GM10266 (cell line): ENCODE results near the gene RNF144A.

Experiments used
- DNase-seq: peaks from one replicate; pipeline ENCODE4 v3.0.0; 2012; ENCODE audit errors: extremely low spot score
- TF ChIP-seq, protein P1 (sequence below): IDR thresholded peaks from 2 replicates; pipeline ENCODE4 v1.5.1; 2012; ENCODE audit warnings: mild to moderate bottlenecking, low read depth; ENCODE audit not compliant: control insufficient read depth, insufficient read depth; ENCODE audit errors: missing control alignments

Gene RNF144A

GRCh38 chr2:6943523-6943922 is 26.3 kb downstream of the RNF144A start:
- TF ChIP-seq, protein P1, sequence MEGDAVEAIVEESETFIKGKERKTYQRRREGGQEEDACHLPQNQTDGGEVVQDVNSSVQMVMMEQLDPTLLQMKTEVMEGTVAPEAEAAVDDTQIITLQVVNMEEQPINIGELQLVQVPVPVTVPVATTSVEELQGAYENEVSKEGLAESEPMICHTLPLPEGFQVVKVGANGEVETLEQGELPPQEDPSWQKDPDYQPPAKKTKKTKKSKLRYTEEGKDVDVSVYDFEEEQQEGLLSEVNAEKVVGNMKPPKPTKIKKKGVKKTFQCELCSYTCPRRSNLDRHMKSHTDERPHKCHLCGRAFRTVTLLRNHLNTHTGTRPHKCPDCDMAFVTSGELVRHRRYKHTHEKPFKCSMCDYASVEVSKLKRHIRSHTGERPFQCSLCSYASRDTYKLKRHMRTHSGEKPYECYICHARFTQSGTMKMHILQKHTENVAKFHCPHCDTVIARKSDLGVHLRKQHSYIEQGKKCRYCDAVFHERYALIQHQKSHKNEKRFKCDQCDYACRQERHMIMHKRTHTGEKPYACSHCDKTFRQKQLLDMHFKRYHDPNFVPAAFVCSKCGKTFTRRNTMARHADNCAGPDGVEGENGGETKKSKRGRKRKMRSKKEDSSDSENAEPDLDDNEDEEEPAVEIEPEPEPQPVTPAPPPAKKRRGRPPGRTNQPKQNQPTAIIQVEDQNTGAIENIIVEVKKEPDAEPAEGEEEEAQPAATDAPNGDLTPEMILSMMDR = no peak
- no peak for DNase-seq

- TF ChIP-seq, protein P1 = no peak
- DNase-seq = no peak
Measured at GRCh38 chr2:6943971-6944370, 26.8 kb downstream of the RNF144A start.

- TF ChIP-seq, protein P1 = no peak
- no peak for DNase-seq
Measured at GRCh38 chr2:6944555-6944954, 27.3 kb downstream of the RNF144A start.

GRCh38 chr2:6945087-6945813 is 28.0 kb downstream of the RNF144A start:
- TF ChIP-seq, protein P1 = no peak
- DNase-seq = peak; percentile 58

GRCh38 chr2:6945821-6946220 is 28.6 kb downstream of the RNF144A start:
- TF ChIP-seq, protein P1 = no peak

GRCh38 chr2:6946722-6947121 is 29.5 kb downstream of the RNF144A start:
- TF ChIP-seq, protein P1 = no peak
- DNase-seq = no peak

More at GRCh38 chr2:6945821-6946220, 28.6 kb downstream of the RNF144A start:
- no peak for DNase-seq

DNA sequence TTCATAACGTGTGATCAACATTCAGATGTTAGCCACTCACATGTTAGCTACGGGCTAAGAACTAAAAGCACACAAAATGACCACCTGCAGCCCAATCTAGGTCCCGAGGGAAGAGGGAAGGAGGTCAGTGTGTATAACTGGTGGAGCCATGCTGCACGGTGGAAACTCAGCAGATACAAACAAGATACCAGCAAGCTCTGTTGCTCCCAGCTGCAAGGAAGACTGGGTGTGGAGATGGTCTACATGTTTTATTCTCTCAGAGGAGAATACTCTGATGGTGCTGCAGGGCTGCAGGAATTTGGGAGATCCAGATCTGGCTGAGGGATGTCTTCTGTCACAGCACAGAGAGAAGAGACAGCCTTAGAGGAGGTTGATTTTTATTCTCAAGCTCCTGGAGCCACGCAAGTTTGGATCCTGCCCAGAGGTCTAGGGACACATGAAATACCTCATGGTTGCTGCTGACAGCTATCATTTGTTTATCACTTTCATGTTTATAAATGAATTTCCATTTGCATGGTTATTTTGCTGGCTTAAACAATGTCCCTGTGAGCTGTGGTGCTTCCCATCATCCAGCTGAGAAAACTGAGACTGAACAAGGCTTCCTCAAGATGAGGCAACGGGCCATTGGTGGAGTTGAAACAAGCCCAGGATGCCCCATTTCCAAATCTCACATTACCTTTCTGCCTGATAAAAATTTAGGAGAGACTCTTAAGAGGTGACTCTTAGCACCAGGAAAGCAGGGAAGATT is 30.9 kb downstream of the RNF144A start:
- DNase-seq = no peak
- TF ChIP-seq, protein P1 = no peak
